ENCODE data around the gene NUDT3. TPM values are rescaled to one million over a fixed set of nuclear protein-coding genes. Genes with fewer than 3 reads are reported as not detected.
A peak's percentile ranks its signal among the peaks of the same experiment; 100 is the strongest.

Gene NUDT3
- total and polyA plus RNA-seq, 9 of the 15 experiments (the other 6 are each of a cell fraction or from before 2014, with no cell fraction given) = 5.4 to 81.2 (median 56.4) TPM

- peaks cover 45% of the 10 kb centered on the region for H3K79me2 ChIP-seq (ENCODE audit: control insufficient read depth, insufficient read depth, low read length)
- peak overlapping the region; percentile 57 for H3K4me3 ChIP-seq
- H3K36me3 ChIP-seq (ENCODE audit: control insufficient read depth, insufficient read depth, low read length) = peaks cover 27% of the 10 kb centered on the region
- peak overlapping the region; percentile 91 to 95 for H3K9ac ChIP-seq (ENCODE audit: insufficient read depth in 1 of 2, low read depth in 2 of 2, low read length in 2 of 2)
- H3K27me3 ChIP-seq (ENCODE audit: control insufficient read depth in 2 of 2, insufficient read depth in 2 of 2, low read length in 2 of 2) = no peaks in the 10 kb centered on the region
- peaks cover 34 to 38% of the 10 kb centered on the region in 2 experiments for H3K4me1 ChIP-seq (replicated peaks in 1 of 2; ENCODE audit: control insufficient read depth in 2 of 2, insufficient read depth in 2 of 2, low read length in 2 of 2)
- peaks cover 20% of the 10 kb centered on the region for H4K20me1 ChIP-seq (replicated peaks; ENCODE audit: control insufficient read depth, insufficient read depth, low read length)
- in situ Hi-C loops (cut with MboI) = no loop called here
- intact Hi-C loops (cut with micrococcal nuclease) = no loop called here
- BruUV-seq (replicated peaks) = no TSS peak
- peak overlapping the region; percentile 88 for H3K4me2 ChIP-seq (ENCODE audit: insufficient read depth, low read length)
- CTCF ChIA-PET (ENCODE audit: low intra/inter-chr PET ratio) = no interaction called here
- peak; percentile 32 for FAIRE-seq
- WGBS (ENCODE audit: insufficient coverage, low coverage, missing lambda C conversion rate) = 10% methylated on average over 35 of the region's 75 CpGs
- ATAC-seq = peak; percentile 63
- H2AFZ ChIP-seq (ENCODE audit: low read depth, low read length) = peak overlapping the region; percentile 66
- H3K9me1 ChIP-seq (ENCODE audit: control insufficient read depth, insufficient read depth, low read length) = no peaks in the 10 kb centered on the region
- no peaks in the 10 kb centered on the region for H3K9me3 ChIP-seq (replicated peaks; ENCODE audit: control insufficient read depth, insufficient read depth, low read depth, low read length)
- peak overlapping the region; percentile 95 for H3K27ac ChIP-seq (ENCODE audit: extremely low read depth, low read depth, low read length)
- peak; percentile 88 to 90 (median 88) for DNase-seq (ENCODE audit: extremely low read depth in 1 of 4, low spot score in 3 of 4)
- POLR2A ChIA-PET = interaction anchor here (0.9 to 1.8 kb wide), 4 partner anchors 10 to 193 kb away, joined by 3 to 14 read pairs (median 8); no protein-coding TSS in a partner anchor
- TF ChIP-seq ATF3 (IDR thresholded peaks at IDR 0.05) = peak; percentile 79
- peak; percentile 53; the same call in 1 of the 2 replicates for TF ChIP-seq ATF3 (CRISPR knock-in tag; conservative IDR thresholded peaks at IDR 0.05)
- TF ChIP-seq ZNF592 (IDR thresholded peaks at IDR 0.05) = peak; percentile 75; the same call in 1 of the 2 replicates
- 0 out of 2 replicates have a peak, but pooled peaks have one; percentile 12 for TF ChIP-seq ZNF57 (CRISPR knock-in tag; IDR thresholded peaks at IDR 0.05)
- peak; percentile 64; the same call in 1 of the 2 replicates for TF ChIP-seq CREB3 (tag; conservative IDR thresholded peaks at IDR 0.05; ENCODE audit: low read depth)
- peak; percentile 86; the same call in 1 of the 2 replicates for TF ChIP-seq ZNF197 (CRISPR knock-in tag; IDR thresholded peaks at IDR 0.05; ENCODE audit: low read depth)
- peak; percentile 45; the same call in 1 of the 2 replicates for TF ChIP-seq RB1 (IDR thresholded peaks at IDR 0.05; ENCODE audit: low read depth)
- 0 out of 4 replicates have a peak, but pooled peaks of 1 of the 2 experiments have one; percentile 68 for TF ChIP-seq UBTF (IDR thresholded peaks at IDR 0.05; ENCODE audit: borderline replicate concordance in 1 of 2, low read depth in 2 of 2, low read length in 2 of 2)
- TF ChIP-seq ZNF830 (CRISPR knock-in tag; IDR thresholded peaks at IDR 0.05) = no peak
- peak; percentile 79 for TF ChIP-seq JUND (IDR thresholded peaks at IDR 0.05; ENCODE audit: borderline replicate concordance, low read depth, low read length)
- TF ChIP-seq JUND (tag; IDR thresholded peaks at IDR 0.05; ENCODE audit: borderline replicate concordance, low read depth, low read length) = peak; percentile 44; the same call in 1 of the 3 replicates
Observed at GRCh38 chr6:34235307-34236130, 156.9 kb downstream of the NUDT3 start.
